CD4-positive, alpha-beta T cell (primary cell): ENCODE results near the gene BATF3. TPM values are rescaled to one million over a fixed set of nuclear protein-coding genes. Genes with fewer than 3 reads are reported as not detected.

Source experiments
- ATAC-seq: fragments of 200-7000 bp; cut with Tn5 transposase; one replicate; pipeline ENCODE4 v1.10.0; 2022; ENCODE audit warnings: mild to moderate bottlenecking; ENCODE audit not compliant: poor library complexity
- CTCF ChIA-PET: fragments of 350-600 bp; sonication (Branson Sonifier 250); formaldehyde crosslinking; loops from one replicate; lab custom pipeline; 2021; ENCODE audit warnings: antibody characterized with exemption, inconsistent platforms; lab: Charles Lee
- POLR2A ChIA-PET: fragments of 350-600 bp; sonication (Branson Sonifier 250); formaldehyde crosslinking; loops from one replicate; lab custom pipeline; 2021; ENCODE audit warnings: antibody characterized with exemption, inconsistent platforms; lab: Charles Lee
- DNase-seq, 14 experiments: peaks; one replicate each; pipeline ENCODE4 v3.0.0-alpha.2; 2013 to 2020; ENCODE audit warnings: mixed read lengths in 2 of 14
- H3K27ac ChIP-seq, 2 donors: one replicate each; pipeline versions ENCODE4 v1.5.1 to v1.7.0; 2013; ENCODE audit warnings: low read length in 2 of 2, low read depth in 1 of 2, mild to moderate bottlenecking in 1 of 2
- H3K27me3 ChIP-seq, 2 experiments: 1 replicate in 1 of 2; 2 replicates in 1 of 2; pipeline versions ENCODE4 v1.6.1 to v1.7.0; 2013; ENCODE audit warnings: low read length in 2 of 2, control low read depth in 1 of 2, mild to moderate bottlenecking in 1 of 2, moderate library complexity in 1 of 2; ENCODE audit not compliant: insufficient read depth in 2 of 2, control insufficient read depth in 1 of 2
- H3K36me3 ChIP-seq: one replicate; pipeline ENCODE4 v1.6.1; 2013; ENCODE audit warnings: low read length, control low read depth; ENCODE audit not compliant: insufficient read depth
- H3K4me1 ChIP-seq: one replicate; pipeline ENCODE4 v1.6.1; 2013; ENCODE audit warnings: low read length, control low read depth; ENCODE audit not compliant: insufficient read depth
- H3K4me3 ChIP-seq: one replicate; pipeline ENCODE4 v1.5.1; 2013; ENCODE audit warnings: mild to moderate bottlenecking, low read length, moderate library complexity
- H3K9me3 ChIP-seq, 2 experiments: 1 replicate in 1 of 2; 2 replicates in 1 of 2; pipeline versions ENCODE4 v1.6.1 to v1.7.0; 2013; ENCODE audit warnings: low read length in 2 of 2, mild to moderate bottlenecking in 2 of 2, control low read depth in 1 of 2, moderate library complexity in 1 of 2; ENCODE audit not compliant: control insufficient read depth in 1 of 2, insufficient read depth in 1 of 2
- H3K27ac Mint-ChIP-seq: one replicate; pipeline ENCODE4 v1.8.0; 2020; ENCODE audit warnings: mixed read lengths
- H3K27me3 Mint-ChIP-seq: one replicate; pipeline ENCODE4 v1.8.0; 2021; ENCODE audit warnings: mixed read lengths
- H3K36me3 Mint-ChIP-seq: one replicate; pipeline ENCODE4 v1.8.0; 2021; ENCODE audit warnings: low read depth, mixed read lengths
- H3K4me1 Mint-ChIP-seq: one replicate; pipeline ENCODE4 v1.8.0; 2021; ENCODE audit warnings: low read depth, mixed read lengths
- H3K4me3 Mint-ChIP-seq: one replicate; pipeline ENCODE4 v1.8.0; 2020; ENCODE audit warnings: mild to moderate bottlenecking, mixed read lengths
- H3K9me3 Mint-ChIP-seq: one replicate; pipeline ENCODE4 v1.8.0; 2020; ENCODE audit warnings: mixed read lengths
- intact Hi-C, 2 experiments: fragments of 100-400 bp; cut with DNase I in 1 of 2; cut with micrococcal nuclease in 1 of 2; formaldehyde crosslinking; loops; one replicate each; pipeline versions ENCODE4 v1.15.1 to v1.9.0; 2023 to 2025; cut with DNase I, micrococcal nuclease
- total RNA-seq, 174 experiments: library from RNA in 2 of 174; stranded (reverse) in 2 of 174; gene quantifications; one replicate each; pipeline ENCODE4 v1.2.3 and lab custom pipeline; 2021 to 2026
- TF ChIP-seq, protein P1 (sequence below): fragments of 200-600 bp; IDR thresholded peaks from one replicate; pipeline ENCODE4 v1.8.0; 2022; ENCODE audit warnings: antibody characterized with exemption, mild to moderate bottlenecking

Gene BATF3
- total RNA-seq, 2 experiments from 2014 or later, result 0.92 to 1.2 TPM

DNA sequence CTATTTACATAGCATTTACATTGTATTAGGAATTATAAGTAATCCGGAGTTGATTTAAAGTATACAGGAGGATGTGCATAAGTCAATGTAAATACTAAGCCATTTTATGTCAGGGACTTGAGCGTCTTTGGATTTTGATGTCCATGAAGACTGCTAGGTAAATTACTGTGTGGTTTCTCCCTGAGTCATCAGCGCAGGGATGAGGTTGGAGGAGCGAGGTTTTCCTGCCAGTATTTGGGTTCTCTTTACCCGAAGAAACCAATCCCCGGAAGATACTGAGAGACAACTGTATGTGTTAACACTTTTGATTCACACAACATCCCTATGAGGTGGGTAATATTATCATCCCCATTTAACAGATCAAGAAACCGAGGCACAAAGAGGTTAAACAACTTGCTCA lies 29.3 kb downstream of the BATF3 start:
- no peak for ATAC-seq

DNA sequence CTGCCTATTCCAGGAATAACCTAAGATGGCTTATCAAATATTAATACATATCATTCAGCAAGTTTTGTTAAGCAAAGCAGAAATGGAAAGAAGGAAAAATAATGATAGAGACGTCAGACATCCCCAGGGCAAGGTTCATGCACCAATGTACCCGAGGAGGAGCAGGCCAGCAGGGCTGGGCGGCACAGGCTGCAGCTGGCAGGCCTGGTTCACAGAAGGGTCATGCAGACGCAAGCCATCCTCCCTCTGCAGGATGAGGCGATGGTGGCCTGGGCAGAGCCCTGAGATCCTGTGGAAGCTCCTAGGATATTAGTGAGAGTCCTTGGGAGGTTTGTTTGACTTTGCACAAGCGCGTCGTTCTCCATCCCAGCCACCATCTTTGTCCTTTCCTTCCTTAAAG lies 30.0 kb downstream of the BATF3 start:
- TF ChIP-seq, protein P1, sequence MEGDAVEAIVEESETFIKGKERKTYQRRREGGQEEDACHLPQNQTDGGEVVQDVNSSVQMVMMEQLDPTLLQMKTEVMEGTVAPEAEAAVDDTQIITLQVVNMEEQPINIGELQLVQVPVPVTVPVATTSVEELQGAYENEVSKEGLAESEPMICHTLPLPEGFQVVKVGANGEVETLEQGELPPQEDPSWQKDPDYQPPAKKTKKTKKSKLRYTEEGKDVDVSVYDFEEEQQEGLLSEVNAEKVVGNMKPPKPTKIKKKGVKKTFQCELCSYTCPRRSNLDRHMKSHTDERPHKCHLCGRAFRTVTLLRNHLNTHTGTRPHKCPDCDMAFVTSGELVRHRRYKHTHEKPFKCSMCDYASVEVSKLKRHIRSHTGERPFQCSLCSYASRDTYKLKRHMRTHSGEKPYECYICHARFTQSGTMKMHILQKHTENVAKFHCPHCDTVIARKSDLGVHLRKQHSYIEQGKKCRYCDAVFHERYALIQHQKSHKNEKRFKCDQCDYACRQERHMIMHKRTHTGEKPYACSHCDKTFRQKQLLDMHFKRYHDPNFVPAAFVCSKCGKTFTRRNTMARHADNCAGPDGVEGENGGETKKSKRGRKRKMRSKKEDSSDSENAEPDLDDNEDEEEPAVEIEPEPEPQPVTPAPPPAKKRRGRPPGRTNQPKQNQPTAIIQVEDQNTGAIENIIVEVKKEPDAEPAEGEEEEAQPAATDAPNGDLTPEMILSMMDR, result no peak

More for the DNA sequence above, 29.3 kb downstream of the BATF3 start:
- ChIA-PET CTCF (no interaction called here), POLR2A (no interaction called here)
- H3K27ac ChIP-seq, result no peak overlapping the region
- no peak overlapping the region for H3K27ac Mint-ChIP-seq
- H3K9me3 Mint-ChIP-seq, result no peaks in the 10 kb centered on the region
- no peaks in the 10 kb centered on the region for H3K27me3 ChIP-seq
- no peaks in the 10 kb centered on the region for H3K36me3 ChIP-seq
- intact Hi-C loops, result no loop called here
- peaks cover 17% of the 10 kb centered on the region for H3K27me3 Mint-ChIP-seq
- no peaks in the 10 kb centered on the region for H3K9me3 ChIP-seq
- no peak overlapping the region for H3K4me3 Mint-ChIP-seq
- DNase-seq, result no peak
- TF ChIP-seq, protein P1, result no peak
- H3K36me3 Mint-ChIP-seq, result no peaks in the 10 kb centered on the region
- peaks cover 5% of the 10 kb centered on the region for H3K4me1 ChIP-seq
- H3K4me1 Mint-ChIP-seq, result no peaks in the 10 kb centered on the region
- H3K4me3 ChIP-seq, result no peak overlapping the region

DNA sequence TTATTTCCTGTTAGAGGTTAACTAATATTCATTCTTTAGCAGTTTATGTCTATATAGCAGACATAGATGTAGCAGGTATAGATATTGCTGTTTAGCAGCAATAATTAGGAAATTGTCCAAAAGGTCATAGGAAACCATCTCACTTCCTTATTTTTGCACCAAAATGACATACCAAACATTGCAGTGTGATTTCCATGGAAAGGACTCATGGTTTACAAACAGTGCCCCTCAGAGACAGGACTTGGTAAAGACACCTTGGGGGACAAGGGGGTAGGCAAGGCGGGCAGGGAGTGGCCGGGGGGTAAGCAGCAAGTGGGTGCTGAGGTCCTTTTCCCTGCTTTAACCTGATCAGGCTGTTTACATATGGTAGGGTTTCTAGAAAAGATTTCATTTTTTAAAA lies 30.5 kb downstream of the BATF3 start:
- TF ChIP-seq, protein P1, result no peak
- Histone ChIP-seq H3K4me3 (no peak overlapping the region), H3K27ac (no peak overlapping the region), H3K4me1 (peaks cover 9% of the 10 kb centered on the region), H3K27me3 (no peaks in the 10 kb centered on the region), H3K9me3 (no peaks in the 10 kb centered on the region), H3K36me3 (no peaks in the 10 kb centered on the region)
- intact Hi-C loops, result loop anchor here in 1 of 2 experiments (2.0 to 5.0 kb wide), 2 partner anchors 88 to 320 kb away; no protein-coding TSS in a partner anchor
- POLR2A ChIA-PET, result no interaction called here
- peak in 2 of 14 experiments; percentile 36 to 38 for DNase-seq
- Mint-ChIP-seq H3K4me3 (no peak overlapping the region), H3K27me3 (peaks cover 17% of the 10 kb centered on the region), H3K36me3 (no peaks in the 10 kb centered on the region), H3K4me1 (no peaks in the 10 kb centered on the region), H3K27ac (no peak overlapping the region), H3K9me3 (no peaks in the 10 kb centered on the region)
- CTCF ChIA-PET, result no interaction called here
- ATAC-seq, result no peak

More for the DNA sequence above, 30.0 kb downstream of the BATF3 start:
- H3K4me3 Mint-ChIP-seq, result no peak overlapping the region
- H3K27me3 ChIP-seq, result no peaks in the 10 kb centered on the region
- ATAC-seq, result no peak
- H3K9me3 Mint-ChIP-seq, result no peaks in the 10 kb centered on the region
- H3K4me1 ChIP-seq, result peaks cover 9% of the 10 kb centered on the region
- H3K4me3 ChIP-seq, result no peak overlapping the region
- no peak overlapping the region for H3K27ac ChIP-seq
- H3K36me3 ChIP-seq, result no peaks in the 10 kb centered on the region
- no peak for DNase-seq
- peaks cover 17% of the 10 kb centered on the region for H3K27me3 Mint-ChIP-seq
- H3K4me1 Mint-ChIP-seq, result no peaks in the 10 kb centered on the region
- intact Hi-C loops, result loop anchor here in 1 of 2 experiments (2.0 to 5.0 kb wide), 2 partner anchors 88 to 319 kb away; no protein-coding TSS in a partner anchor
- no peak overlapping the region for H3K27ac Mint-ChIP-seq
- no peaks in the 10 kb centered on the region for H3K36me3 Mint-ChIP-seq
- H3K9me3 ChIP-seq, result no peaks in the 10 kb centered on the region
- ChIA-PET CTCF (no interaction called here), POLR2A (no interaction called here)
